Glomerular visceral epithelial cell (primary cell): ENCODE results near the gene CBFA2T3.

ENCODE experiments used
- DNase-seq: peaks from one replicate; pipeline ENCODE4 v3.0.0-alpha.2; 2016; ENCODE audit errors: extremely low spot score

The CBFA2T3 gene

GRCh38 chr16:88840600-88841215, 136.3 kb downstream of the CBFA2T3 start:
- DNase-seq = no peak

GRCh38 chr16:88839745-88840599, 137.0 kb downstream of the CBFA2T3 start:
- no peak for DNase-seq

- DNase-seq = no peak
Measured at GRCh38 chr16:88839026-88839529, 137.9 kb downstream of the CBFA2T3 start.

GRCh38 chr16:88838566-88838965, 138.4 kb downstream of the CBFA2T3 start:
- DNase-seq = no peak

GRCh38 chr16:88837806-88838205, 139.2 kb downstream of the CBFA2T3 start:
- no peak for DNase-seq

GRCh38 chr16:88836791-88837190, 140.2 kb downstream of the CBFA2T3 start:
- DNase-seq = no peak

GRCh38 chr16:88835818-88836217, 141.2 kb downstream of the CBFA2T3 start:
- DNase-seq = no peak

GRCh38 chr16:88835383-88835782, 141.6 kb downstream of the CBFA2T3 start:
- no peak for DNase-seq

GRCh38 chr16:88834670-88835069, 142.3 kb downstream of the CBFA2T3 start:
- no peak for DNase-seq

GRCh38 chr16:88833086-88833485, 143.9 kb downstream of the CBFA2T3 start:
- DNase-seq = no peak

- DNase-seq = no peak
Measured at GRCh38 chr16:88831838-88832237, 145.2 kb downstream of the CBFA2T3 start.

- no peak for DNase-seq
Measured at GRCh38 chr16:88830783-88831182, 146.2 kb downstream of the CBFA2T3 start.

- no peak for DNase-seq
Measured at GRCh38 chr16:88830258-88830657, 146.7 kb downstream of the CBFA2T3 start.

GRCh38 chr16:88828711-88829110, 148.3 kb downstream of the CBFA2T3 start:
- no peak for DNase-seq

GRCh38 chr16:88827727-88828126, 149.3 kb downstream of the CBFA2T3 start:
- DNase-seq = no peak

GRCh38 chr16:88826070-88826840, 150.8 kb downstream of the CBFA2T3 start:
- DNase-seq = no peak

GRCh38 chr16:88825146-88825545, 151.9 kb downstream of the CBFA2T3 start:
- no peak for DNase-seq
